Neural cell (in vitro differentiated cells): Measurements from ENCODE around the gene TIMM17A. TPM values are rescaled to one million over a fixed set of nuclear protein-coding genes. Genes with fewer than 3 reads are reported as not detected.

ENCODE experiments used
- H2AFZ ChIP-seq: fragments of 200-600, 300-800 bp; sonication (generic), shearing (Covaris generic); 2 replicates; pipeline ENCODE4 v1.6.0; 2014; ENCODE audit warnings: low read depth, mild to moderate bottlenecking, antibody characterized with exemption, low read length, moderate library complexity
- H3F3A ChIP-seq: fragments of 200-600 bp; shearing (Covaris generic); 2 replicates; pipeline ENCODE4 v1.6.1; 2016; ENCODE audit warnings: mild to moderate bottlenecking, moderate library complexity, mixed read lengths, antibody characterized with exemption, low read length; ENCODE audit not compliant: insufficient read depth, poor library complexity, severe bottlenecking
- H3K27ac ChIP-seq: fragments of 200-600, 300-800 bp; sonication (generic), shearing (Covaris generic); 2 replicates; pipeline ENCODE4 v1.5.1; 2014; ENCODE audit warnings: mild to moderate bottlenecking, low read length, moderate library complexity
- H3K27me3 ChIP-seq: fragments of 300-800, 200-600 bp; sonication (generic), shearing (Covaris generic); 2 replicates; pipeline ENCODE4 v1.6.0; 2014; ENCODE audit warnings: mild to moderate bottlenecking, low read depth, low read length, moderate library complexity; ENCODE audit not compliant: insufficient read depth
- H3K36me3 ChIP-seq: fragments of 300-800, 200-600 bp; sonication (generic), shearing (Covaris generic); 2 replicates; pipeline ENCODE4 v1.5.1; 2014; ENCODE audit warnings: mild to moderate bottlenecking, antibody characterized with exemption, low read length, moderate library complexity; ENCODE audit not compliant: insufficient read depth
- H3K4me2 ChIP-seq: fragments of 300-800, 200-600 bp; sonication (generic), shearing (Covaris generic); 2 replicates; pipeline ENCODE4 v1.6.0; 2014; ENCODE audit warnings: mild to moderate bottlenecking, low read length
- H3K4me3 ChIP-seq: fragments of 300-800, 200-600 bp; sonication (generic), shearing (Covaris generic); 2 replicates; pipeline ENCODE4 v1.5.1; 2014; ENCODE audit warnings: mild to moderate bottlenecking, low read length, moderate library complexity
- H3K79me2 ChIP-seq: fragments of 200-600 bp; shearing (Covaris generic); replicated peaks from 2 replicates; pipeline ENCODE4 v1.6.0; 2014; ENCODE audit warnings: mild to moderate bottlenecking, low read length, moderate library complexity; ENCODE audit not compliant: insufficient read depth
- H3K9ac ChIP-seq: fragments of 300-800, 200-600 bp; sonication (generic), shearing (Covaris generic); 2 replicates; pipeline ENCODE4 v1.6.1; 2016; ENCODE audit warnings: mild to moderate bottlenecking, low read length, mixed read lengths
- H3K9me2 ChIP-seq: fragments of 200-600 bp; shearing (Covaris generic); 2 replicates; pipeline ENCODE4 v1.6.1; 2016; ENCODE audit warnings: mild to moderate bottlenecking, low read length, mixed read lengths; ENCODE audit not compliant: insufficient read depth
- H3K9me3 ChIP-seq: fragments of 200-600, 300-800 bp; sonication (generic), shearing (Covaris generic); 2 replicates; pipeline ENCODE4 v1.6.1; 2016; ENCODE audit warnings: mild to moderate bottlenecking, mixed run types, low read length, moderate library complexity, mixed read lengths
- H4K20me1 ChIP-seq: fragments of 200-600 bp; shearing (Covaris generic); 2 replicates; pipeline ENCODE4 v1.6.1; 2016; ENCODE audit warnings: mild to moderate bottlenecking, mixed run types; ENCODE audit not compliant: insufficient read depth
- CTCF ChIP-seq: fragments of 450-650 bp; IDR thresholded peaks from 2 replicates; pipeline ENCODE4 v1.5.1; 2014; ENCODE audit warnings: antibody characterized with exemption, mild to moderate bottlenecking, moderate library complexity; ENCODE audit not compliant: poor library complexity, severe bottlenecking
- EP300 ChIP-seq: fragments of 450-650 bp; conservative IDR thresholded peaks from 2 replicates; pipeline ENCODE4 v1.6.1; 2014; ENCODE audit warnings: antibody characterized with exemption, mild to moderate bottlenecking, moderate library complexity; ENCODE audit not compliant: poor library complexity, severe bottlenecking
- EZH2 ChIP-seq: fragments of 200-600, 300-800 bp; shearing (Covaris generic), sonication (generic); IDR thresholded peaks from 2 replicates; pipeline ENCODE4 v1.6.1; 2014; ENCODE audit warnings: antibody characterized with exemption, low read length, borderline replicate concordance, mild to moderate bottlenecking; ENCODE audit not compliant: insufficient read depth, poor library complexity, severe bottlenecking
- MXI1 ChIP-seq: fragments of 450-650 bp; conservative IDR thresholded peaks from 2 replicates; pipeline ENCODE4 v1.6.1; 2014; ENCODE audit warnings: antibody characterized with exemption, mild to moderate bottlenecking; ENCODE audit not compliant: poor library complexity, severe bottlenecking
- POLR2AphosphoS5 ChIP-seq: IDR thresholded peaks from 2 replicates; pipeline ENCODE4 v1.6.1; 2012
- RAD21 ChIP-seq: fragments of 450-650 bp; conservative IDR thresholded peaks from 2 replicates; pipeline ENCODE4 v1.6.1; 2014; ENCODE audit warnings: antibody characterized with exemption, mild to moderate bottlenecking, moderate library complexity
- REST ChIP-seq: IDR thresholded peaks from 2 replicates; pipeline ENCODE4 v1.6.1; 2012; ENCODE audit warnings: borderline replicate concordance
- SMC3 ChIP-seq: fragments of 450-650 bp; conservative IDR thresholded peaks from 2 replicates; pipeline ENCODE4 v1.6.1; 2014; ENCODE audit warnings: antibody characterized with exemption, mild to moderate bottlenecking, moderate library complexity; ENCODE audit not compliant: poor library complexity
- TAF1 ChIP-seq: IDR thresholded peaks from 2 replicates; pipeline ENCODE4 v1.6.1; 2012; ENCODE audit warnings: low read depth
- polyA plus RNA-seq: library from polyadenylated mRNA; depleted of rRNA; stranded (reverse); fragments of >200 nt; gene quantifications from 2 replicates; pipeline ENCODE4 v1.2.3, GENCODE V29; 2014

TIMM17A gene
- polyA plus RNA-seq, 1 donor from 2014 or later: 91.7 TPM

GRCh38 chr1:202007805-202008489, 52.6 kb downstream of the TIMM17A start:
- no peaks in the 10 kb centered on the region for H3K27me3 ChIP-seq
- no peak overlapping the region for H2AFZ ChIP-seq
- TF ChIP-seq MXI1 (no peak), EZH2 (no peak), EP300 (no peak), TAF1 (no peak), SMC3 (no peak), REST (no peak), POLR2AphosphoS5 (no peak), RAD21 (no peak), CTCF (no peak)
- H3K9me2 ChIP-seq: no peaks in the 10 kb centered on the region
- no peak overlapping the region for H3K27ac ChIP-seq
- no peak overlapping the region for H3K9ac ChIP-seq
- no peaks in the 10 kb centered on the region for H3K79me2 ChIP-seq
- H3K9me3 ChIP-seq: no peaks in the 10 kb centered on the region
- H3F3A ChIP-seq: no peaks in the 10 kb centered on the region
- H4K20me1 ChIP-seq: no peaks in the 10 kb centered on the region
- H3K4me3 ChIP-seq: no peak overlapping the region
- no peaks in the 10 kb centered on the region for H3K36me3 ChIP-seq
- H3K4me2 ChIP-seq: no peak overlapping the region

- Histone ChIP-seq H3K9me3 (no peaks in the 10 kb centered on the region), H2AFZ (no peak overlapping the region), H3K4me3 (no peak overlapping the region), H4K20me1 (no peaks in the 10 kb centered on the region), H3K27ac (no peak overlapping the region), H3K36me3 (no peaks in the 10 kb centered on the region), H3K9ac (no peak overlapping the region), H3K9me2 (no peaks in the 10 kb centered on the region), H3K27me3 (no peaks in the 10 kb centered on the region), H3K4me2 (no peak overlapping the region), H3F3A (no peaks in the 10 kb centered on the region), H3K79me2 (no peaks in the 10 kb centered on the region)
- TF ChIP-seq POLR2AphosphoS5 (no peak), MXI1 (no peak), EP300 (no peak), SMC3 (peak; percentile 88), EZH2 (no peak), RAD21 (peak; percentile 83), REST (no peak), CTCF (peak; percentile 92), TAF1 (no peak)
Measured at GRCh38 chr1:202009326-202010179, 54.2 kb downstream of the TIMM17A start.
